HG03045 (cell line): ENCODE data around the gene GGCX.
"Not testable (repeated sequence)": the region's sequence is repeated elsewhere in the genome, so short reads cannot be mapped to it uniquely, and the experiment has no call there.

Experiments used
- ATAC-seq: cut with Tn5 transposase; IDR thresholded peaks from one replicate; pipeline ENCODE4 v1.9.1; 2021; ENCODE audit warnings: mild to moderate bottlenecking, moderate library complexity; ENCODE audit not compliant: unreplicated experiment

Gene GGCX

DNA sequence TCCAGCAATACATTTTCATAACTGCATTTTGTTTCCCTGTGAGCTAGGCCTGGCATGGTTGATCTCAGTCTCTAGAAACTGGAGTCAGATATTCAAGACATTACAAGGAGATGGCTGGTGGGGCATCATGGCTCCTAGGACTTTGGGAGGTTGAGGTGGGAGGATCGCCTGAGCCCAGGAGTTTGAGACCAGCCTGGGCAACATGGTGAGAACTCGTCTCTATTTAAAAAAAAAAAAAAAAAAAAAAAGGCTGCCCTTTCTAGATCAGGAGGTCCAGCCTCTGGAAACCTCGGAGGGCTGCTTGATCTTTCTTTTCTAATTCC lies 15.7 kb upstream of the GGCX start:
- no peak for ATAC-seq

DNA sequence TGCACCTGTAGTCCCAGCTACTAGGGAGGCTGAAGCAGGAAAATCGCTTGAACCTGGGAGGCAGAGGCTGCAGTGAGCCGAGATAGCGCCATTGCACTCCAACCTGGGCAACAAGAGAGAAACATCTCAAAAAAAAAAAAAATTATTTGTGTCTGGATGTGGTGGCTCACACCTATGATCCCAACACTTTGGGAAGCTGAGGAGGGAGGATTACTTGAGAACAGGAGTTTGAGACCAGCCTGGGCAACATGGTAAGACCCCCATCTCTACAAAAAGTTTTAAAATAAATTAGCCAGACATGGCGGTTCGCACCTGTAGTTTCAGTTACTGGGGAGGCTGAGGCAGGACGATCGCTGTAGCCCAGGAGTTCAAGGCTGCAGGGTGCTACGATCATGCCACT lies 14.4 kb upstream of the GGCX start:
- no peak for ATAC-seq

DNA sequence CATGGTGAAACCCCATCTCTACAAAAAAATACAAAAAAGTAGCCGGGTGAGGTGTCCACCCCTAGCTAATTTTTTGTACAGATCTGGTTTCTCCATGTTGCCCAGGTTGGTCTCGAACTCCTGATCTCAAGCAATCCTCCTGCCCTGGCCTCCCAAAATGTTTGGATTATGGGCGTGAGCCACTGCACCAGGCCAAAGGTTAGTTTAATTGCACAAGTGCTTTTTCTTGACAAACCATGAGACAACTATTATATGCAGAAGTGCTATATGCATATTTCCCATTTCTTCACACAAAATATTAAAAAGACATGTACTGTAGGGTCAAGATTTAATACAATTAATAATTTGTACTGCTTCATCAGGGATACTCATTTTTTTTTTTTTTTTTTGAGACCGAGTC lies 5.0 kb upstream of the GGCX start:
- ATAC-seq, result no peak

DNA sequence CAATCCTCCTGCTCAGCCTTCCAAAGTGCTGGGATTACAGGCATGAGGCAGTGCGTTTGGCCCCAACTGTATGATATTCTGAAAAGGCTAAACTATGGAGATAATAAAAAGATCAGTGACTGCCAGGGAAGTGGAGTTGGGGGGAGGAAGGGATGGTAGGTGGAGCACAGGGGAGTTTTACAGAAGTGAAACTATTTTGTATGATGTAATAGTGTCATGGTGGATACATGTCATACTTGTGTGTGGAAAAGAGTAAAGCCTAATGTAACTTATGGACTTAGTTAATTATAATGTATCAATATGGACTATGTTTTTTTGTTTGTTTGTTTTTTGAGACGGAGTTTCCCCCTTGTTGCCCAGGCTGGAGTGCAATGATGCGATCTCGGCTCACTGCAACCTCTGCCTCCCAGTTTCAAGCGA lies 2.9 kb upstream of the GGCX start:
- ATAC-seq, result no peak

DNA sequence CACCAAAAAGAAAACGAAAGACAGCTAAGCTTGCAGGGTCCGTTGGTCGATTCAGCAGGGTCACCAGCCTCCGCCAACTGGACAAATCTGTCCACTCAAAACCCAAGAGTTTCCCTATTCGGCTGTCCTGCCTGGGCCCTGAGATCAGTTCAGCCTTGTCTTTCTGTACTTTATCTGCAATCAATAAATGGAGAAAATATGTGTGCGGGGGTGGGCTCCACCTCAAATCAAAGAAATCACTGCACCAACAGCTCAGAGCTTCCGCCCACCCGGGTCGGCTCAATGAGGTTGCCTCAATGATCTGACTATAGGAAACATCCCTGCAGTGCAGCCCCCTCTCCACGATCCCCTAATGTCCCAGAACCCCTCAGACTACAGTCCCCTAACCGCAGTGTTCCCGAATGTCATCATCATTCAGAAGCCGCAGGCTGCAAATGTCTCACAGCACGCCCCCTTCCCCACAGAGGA lies 447 bp downstream of the GGCX start:
- peak; percentile 33 for ATAC-seq

DNA sequence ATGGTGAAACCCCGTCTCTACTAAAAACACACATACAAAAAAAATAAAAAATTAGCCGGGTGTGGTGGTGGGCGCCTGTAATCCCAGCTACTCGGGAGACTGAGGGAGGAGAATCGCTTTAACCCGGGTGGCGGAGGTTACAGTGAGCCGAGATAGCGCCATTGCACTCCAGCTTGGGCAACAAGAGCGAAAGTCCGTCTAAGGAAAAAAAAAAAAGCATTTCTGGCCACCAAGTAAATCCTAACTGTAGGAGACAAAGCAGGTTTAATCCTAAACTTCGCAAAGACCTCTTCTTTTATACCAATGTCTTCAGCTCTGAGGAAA lies 928 bp downstream of the GGCX start:
- ATAC-seq, result not testable (repeated sequence)

DNA sequence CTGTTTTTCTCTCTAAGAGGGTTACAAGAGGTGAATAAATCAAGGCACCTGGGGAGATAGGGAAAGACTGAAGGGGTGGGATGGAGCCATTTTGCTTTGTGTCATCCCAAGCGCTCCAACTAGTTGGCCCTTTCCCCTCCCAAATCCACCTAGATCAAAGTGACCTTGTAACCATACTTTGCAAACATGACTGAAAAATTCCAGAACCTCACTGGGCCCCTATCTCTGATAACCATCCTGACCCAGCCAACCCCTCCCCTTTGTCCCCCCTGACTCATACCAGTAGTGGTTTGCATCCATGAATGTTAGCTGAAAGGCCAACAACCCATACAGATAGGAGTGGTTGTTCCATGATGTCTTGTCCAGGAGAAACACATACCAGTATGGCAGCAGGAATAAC lies 3.1 kb downstream of the GGCX start:
- ATAC-seq, result no peak

DNA sequence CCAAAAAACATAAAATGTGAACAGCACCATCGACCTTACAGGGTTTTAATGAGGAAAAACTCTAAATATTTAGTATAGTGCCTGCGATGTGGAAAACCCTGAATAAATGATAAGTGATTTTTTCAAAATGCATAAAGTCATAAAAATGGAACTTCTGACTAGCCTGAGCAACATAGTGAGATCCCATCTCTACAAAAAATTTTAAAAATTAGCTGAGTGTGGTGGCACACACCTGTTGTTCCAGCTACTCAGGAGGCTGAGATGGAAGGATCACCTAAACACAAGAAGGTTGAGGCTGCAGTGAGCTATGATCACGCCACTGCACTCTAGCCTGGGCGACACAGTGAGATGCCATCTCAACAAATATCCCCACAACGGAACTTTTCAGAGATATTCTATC lies 4.2 kb downstream of the GGCX start:
- ATAC-seq, result no peak

DNA sequence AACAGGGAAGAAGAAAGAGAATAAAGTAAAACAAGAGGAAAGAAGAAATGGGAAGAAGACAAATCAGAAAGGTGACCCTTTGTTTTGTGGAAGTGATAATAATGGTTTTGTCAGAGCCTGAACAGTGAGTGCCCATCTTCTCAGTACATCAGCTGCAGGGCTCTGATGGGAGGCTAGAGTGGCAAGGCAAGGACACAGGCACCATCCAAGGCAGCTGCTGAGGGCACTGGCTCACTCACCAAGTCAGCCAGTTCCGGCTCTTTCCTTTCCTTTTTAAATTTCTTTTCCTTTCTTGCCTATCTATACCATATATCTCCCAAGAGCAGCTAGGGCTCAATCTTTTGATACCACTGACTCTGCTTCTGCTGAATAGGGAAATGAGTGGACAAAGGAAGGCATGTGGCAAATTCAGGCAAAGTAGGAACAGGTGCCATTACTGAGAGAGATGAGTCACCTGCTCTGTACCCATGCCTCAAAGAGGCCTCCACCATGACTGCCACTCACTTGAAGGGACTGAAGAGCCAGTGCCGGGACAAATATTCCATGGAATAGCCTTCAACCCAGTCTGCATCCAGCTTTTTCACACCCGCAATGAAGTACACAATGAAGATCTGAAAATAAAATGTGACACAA lies 6.2 kb downstream of the GGCX start:
- ATAC-seq, result no peak

DNA sequence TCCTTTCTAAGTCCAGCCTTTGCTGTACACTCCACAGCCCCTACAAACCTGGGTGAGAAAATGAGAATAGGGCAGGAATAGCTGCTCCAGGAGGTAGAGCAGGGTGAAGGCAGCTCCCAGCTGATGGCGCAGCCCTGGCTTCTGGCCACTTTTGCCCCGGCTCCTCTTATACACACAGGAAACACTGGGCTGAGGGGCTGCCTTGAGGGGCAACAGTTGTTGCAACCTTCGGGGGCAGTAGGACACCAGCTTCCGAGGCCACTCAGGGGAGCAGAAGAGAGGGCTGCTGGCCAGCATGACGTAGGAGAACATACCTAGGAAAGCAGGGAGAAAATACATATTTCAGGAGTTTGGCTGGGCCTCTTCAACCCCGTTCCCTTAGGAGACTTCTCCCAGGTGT lies 8.1 kb downstream of the GGCX start:
- ATAC-seq, result no peak

DNA sequence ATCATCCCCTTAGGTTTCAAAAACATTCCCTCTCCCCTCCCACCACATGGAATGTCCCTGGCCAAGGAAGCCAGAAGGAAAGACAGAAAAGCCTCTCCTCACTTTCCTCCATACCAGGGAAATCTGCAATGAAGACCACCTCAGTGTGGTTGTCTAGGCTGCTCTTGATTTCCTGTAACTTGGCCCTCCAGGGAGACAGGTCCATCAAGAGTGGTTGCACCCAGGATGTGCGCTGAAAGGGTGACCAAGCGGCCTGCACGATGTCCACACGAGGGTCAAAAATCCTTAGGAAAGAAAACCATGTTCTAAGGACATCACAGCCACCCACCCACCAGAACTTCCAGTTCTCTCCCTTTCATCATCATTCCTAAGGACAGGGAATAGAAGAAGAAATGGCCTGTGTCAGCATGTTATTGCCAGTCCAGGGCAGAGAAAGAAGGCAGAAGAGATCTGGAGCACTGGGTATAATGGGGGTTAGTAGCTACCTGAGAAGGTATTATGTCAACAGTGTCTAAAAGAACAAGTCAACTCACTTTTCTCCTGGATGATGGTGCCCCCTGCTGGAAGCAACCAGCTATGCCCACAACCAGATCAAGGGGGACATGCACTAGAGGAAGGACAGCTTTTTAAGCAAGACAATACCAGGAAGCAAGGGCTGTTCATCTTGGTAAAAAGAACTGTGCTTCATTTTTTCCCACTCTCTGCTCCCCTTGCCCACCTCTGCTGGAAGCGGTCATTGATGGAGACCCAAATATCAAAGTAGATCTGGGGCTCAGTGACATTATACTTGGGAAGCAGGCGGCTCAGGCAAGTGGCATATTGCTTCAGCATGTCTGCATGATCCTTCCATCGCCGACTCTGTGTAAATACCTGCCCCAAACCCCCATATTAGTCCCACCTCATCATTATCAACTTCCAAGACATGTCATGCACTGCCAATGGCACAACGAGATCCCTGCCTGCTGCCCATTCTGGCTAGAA lies 9.3 kb downstream of the GGCX start:
- ATAC-seq, result no peak

DNA sequence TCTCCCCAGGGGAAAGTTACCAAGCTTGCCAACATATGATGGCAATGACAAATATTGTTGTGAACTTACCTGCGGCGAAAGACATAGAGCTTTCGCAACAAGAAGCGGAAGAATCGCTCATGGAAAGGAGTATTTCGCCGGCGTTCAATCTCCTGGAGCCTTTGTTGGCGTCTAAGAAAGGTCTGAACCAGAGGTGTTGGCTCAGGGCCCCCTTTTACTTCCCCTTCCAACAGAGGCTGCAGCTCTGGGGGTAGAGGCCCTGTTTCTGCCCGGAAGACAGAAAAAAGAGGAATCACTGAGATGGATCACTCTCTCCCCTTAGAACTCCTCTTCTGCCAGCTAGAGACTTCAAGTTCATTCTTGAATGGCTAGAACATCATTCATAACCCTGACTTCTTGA lies 10.8 kb downstream of the GGCX start:
- ATAC-seq, result no peak

DNA sequence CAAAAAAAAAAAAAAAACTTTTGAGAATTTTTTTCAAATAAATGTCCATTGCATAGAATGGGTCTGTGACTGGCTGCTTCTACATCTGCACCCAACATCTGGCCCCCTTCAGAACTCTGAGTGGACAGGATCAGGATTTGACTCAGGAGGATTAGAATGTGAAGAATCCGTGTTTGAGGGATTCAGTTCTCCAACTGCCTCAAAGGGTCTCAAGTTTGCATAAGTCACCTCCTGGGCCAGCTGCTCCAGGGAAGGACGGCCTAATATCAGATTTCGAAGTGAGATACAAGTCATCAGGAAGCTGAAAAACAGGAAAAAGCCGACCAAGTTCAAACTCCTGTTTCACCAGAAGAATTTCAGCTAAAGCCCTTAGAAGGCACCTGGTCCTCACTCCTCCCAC lies 11.5 kb downstream of the GGCX start:
- no peak for ATAC-seq

DNA sequence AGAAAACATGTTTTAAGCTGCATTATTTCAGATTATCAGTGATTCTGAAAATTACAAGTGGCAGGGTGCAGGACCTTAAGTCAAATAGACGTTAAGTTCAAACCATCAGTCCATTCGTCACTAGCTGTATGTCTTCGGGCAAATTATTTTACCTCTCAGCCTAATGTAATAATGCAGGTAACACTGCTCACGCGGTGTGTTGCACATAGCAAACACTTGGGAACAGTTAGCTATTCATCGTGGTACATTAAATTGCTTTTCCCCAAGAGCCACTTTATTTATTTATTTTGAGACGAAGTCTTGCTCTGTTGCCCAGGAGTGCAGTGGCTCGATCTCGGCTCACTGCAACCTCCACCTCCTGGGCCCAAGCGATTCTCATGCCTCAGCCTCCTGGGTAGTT lies 12.2 kb downstream of the GGCX start:
- ATAC-seq, result no peak

DNA sequence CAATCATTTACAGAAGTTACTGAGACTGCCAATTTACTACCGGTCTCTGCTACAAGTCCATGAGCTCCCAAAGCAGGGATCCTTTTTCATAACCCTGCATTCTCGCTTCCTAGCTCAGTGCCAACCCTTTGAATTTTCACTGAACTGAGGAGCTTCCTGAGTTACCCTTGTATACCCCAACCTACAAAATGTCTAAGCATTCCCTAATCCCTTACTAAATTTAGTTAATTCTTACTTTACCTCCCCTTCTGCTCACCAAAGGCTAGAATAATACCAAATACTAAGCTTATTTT lies 12.7 kb downstream of the GGCX start:
- ATAC-seq, result no peak

DNA sequence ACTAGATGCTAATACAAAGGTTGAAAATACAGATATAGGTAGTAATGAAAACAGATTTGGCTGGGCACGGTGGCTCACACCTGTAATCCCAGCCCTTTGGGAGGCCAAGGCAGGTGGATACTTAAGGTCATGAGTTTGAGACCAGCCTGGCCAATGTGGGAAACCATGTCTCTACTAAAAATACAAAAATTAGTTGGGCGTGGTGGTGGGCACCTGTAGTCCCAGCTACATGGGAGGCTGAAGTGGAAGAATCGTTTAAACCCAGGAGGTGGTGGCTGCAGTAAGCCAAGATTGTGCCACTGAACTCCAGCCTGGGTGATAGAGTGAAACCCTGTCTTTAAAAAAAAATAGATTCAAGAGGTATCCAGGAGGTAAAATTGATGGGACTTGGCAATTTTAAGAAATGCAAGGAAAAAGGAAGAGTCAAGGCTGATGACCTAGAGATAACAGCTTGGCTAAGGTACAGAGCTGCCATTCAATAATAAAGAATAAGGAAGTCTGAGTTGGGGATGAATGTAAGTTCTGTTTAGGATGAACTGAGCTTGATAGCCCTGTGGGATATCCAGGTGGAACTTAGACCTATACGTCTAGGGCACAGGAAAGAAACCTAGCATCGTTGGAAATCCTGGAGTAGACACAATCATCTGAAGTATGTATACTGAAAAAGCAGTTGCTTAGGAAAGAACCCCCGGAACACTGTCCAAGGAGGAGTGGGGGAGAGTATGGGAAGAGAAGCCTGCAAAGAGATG lies 13.3 kb downstream of the GGCX start:
- no peak for ATAC-seq

DNA sequence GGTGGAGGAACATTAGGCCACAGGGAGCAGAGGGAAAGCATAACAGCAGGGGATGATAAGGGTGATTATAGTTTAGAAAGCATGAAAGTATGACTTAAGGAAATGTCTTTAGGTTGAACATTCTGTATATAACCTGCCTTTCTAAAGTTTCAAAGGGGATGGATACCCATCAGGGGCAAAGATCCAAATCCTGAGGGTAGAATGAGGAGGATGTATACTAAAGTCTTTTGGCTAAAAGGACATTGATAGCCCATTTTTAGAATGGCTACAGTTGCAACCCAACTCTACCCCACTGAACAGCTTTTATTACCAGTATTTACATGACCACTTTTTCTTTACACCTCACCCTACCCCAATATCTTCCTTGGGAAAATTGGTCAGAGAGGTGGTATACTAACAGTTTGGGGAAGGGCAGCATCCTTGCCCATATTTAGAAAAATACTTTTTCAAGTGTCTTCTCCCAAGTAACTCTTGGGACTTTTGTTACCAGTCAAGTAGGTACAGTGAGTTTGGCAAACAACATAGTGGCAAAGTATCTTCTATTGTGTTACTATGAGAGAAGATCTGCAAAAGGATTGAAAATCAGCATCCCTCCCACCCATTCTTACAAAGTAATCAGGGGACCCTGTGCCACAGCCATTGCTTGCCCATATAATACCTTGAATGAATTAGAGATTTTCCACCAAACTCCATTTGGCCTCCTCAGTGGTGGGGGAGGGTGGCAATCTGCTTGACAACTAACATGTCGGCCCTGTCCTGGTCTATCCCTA lies 14.0 kb downstream of the GGCX start:
- no peak for ATAC-seq

DNA sequence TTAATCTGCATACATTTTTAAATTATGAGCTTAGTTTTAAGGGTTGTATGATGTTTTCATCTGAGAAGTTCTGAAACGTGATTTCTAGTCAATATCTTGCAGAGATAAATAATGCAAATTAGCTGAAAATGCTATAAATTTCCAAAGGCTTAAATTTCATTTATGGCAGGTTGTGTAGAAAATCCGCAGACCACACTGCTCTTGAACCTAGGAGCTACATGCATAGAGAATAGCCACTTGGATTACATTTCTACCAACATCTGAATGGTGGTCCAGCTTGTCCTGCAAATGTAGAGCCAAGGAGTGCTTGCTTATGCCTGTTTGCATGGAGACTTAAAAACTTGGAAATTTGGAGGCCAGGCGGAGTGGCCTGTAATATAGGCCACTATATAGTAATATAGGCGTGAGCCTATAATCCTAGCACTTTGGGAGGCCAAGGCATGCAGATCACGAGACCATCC lies 15.5 kb downstream of the GGCX start:
- ATAC-seq, result no peak

DNA sequence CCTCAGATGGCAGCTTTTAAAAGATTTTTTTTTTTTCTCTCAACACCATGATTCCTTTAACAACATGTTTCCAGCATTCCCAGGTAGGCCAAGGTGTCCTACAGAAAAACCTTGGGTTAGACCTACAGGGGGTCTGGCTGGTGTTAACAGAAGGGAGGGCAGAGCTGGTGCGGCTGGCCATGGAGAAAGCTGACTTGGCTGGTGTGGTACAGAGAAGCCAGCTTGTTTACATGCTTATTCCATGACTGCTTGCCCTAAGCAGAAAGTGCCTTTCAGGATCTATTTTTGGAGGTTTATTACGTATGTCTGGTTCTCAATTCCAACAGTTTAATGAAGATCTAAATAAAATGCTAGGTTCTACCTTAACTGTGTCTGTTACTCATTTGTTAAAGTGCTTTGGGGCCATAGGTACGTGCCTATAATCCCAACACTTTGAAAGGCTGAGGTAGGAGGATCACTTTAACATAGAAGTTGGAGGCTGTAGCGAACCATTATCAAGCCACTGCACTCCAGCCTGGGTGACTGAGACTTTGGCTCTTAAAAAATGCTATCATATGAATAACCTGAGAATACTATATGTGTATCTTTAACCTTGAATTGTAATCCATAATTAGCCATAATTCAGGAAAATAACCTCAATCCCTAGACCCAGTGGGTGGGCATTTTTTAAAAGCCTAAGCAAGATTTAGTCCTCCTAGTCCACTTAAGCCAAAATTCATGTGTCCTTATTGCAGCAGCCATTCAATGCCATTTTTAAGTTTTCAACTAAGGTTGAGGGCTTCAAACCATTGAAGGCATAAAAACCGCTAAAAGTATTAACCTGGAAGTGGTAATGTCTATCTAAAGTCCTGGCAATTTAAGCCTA lies 16.1 kb downstream of the GGCX start:
- ATAC-seq, result not testable (repeated sequence)

DNA sequence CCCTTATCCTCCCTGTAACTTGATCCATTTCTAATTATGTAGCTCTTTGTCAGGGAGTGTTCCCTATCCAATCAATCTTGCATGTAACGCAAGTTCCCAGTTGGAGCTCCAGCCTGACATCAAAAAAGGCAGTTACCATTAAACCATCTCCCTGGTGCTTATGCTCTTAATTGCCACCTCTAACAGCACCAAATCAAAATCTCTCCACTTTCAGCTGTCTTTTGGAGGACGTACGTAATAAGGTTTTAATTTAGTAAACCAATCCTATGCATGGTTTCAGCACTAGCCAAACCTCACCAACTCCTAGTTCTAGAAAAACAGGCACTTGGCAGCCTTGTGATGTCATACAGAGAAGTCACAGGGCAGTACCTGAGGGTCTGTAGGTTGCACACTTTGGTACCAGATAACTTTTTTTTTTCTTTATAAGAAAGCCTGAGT lies 17.0 kb downstream of the GGCX start:
- not testable (repeated sequence) for ATAC-seq
